SK-N-SH (cell line): ENCODE measurements around the gene B4GALT3. TPM values are rescaled to one million over a fixed set of nuclear protein-coding genes. Genes with fewer than 3 reads are reported as not detected.

Source experiments
- CTCF ChIA-PET: fragments of 300-600, 350-600 bp; formaldehyde crosslinking; extraction: SDS; loops from one replicate; lab custom pipeline; 2021; lab: Yijun Ruan, JAX
- POLR2A ChIA-PET: fragments of 350-600 bp; sonication (Branson Sonifier 250); formaldehyde crosslinking; extraction: SDS; loops from one replicate; lab custom pipeline; 2020; ENCODE audit warnings: antibody characterized with exemption, inconsistent platforms; lab: Yijun Ruan, JAX
- DNase-seq: peaks from one replicate; pipeline ENCODE4 v3.0.0; 2012
- H2AFZ ChIP-seq: fragments of 200-600 bp; sonication (generic); 2 replicates; pipeline ENCODE4 v1.8.1; 2016; ENCODE audit warnings: antibody characterized with exemption, mild to moderate bottlenecking, low read depth
- H3F3A ChIP-seq: fragments of 200-600 bp; sonication (generic); replicated peaks from 2 replicates; pipeline ENCODE3; 2016; ENCODE audit warnings: antibody characterized with exemption, mild to moderate bottlenecking; ENCODE audit not compliant: insufficient read depth
- H3K27ac ChIP-seq, 2 experiments: fragments of 200-500 bp in 1 of 2; fragments of 200-600 bp in 1 of 2; sonication (Bioruptor generic) in 1 of 2; sonication (generic), shearing (Covaris generic) in 1 of 2; 2 replicates each; pipeline versions ENCODE4 v1.5.1 to v1.6.1; 2014 to 2016; ENCODE audit warnings: low read depth in 2 of 2, inconsistent platforms in 1 of 2, low read length in 1 of 2, mild to moderate bottlenecking in 1 of 2, mixed read lengths in 1 of 2
- H3K27me3 ChIP-seq: fragments of 200-600 bp; sonication (generic), shearing (Covaris generic); 2 replicates; pipeline ENCODE4 v1.6.1; 2016; ENCODE audit warnings: mixed run types; ENCODE audit not compliant: insufficient read depth
- H3K36me3 ChIP-seq, 2 experiments: fragments of 200-500 bp in 1 of 2; fragments of 200-600 bp in 1 of 2; sonication (Bioruptor generic) in 1 of 2; sonication (generic) in 1 of 2; replicated peaks in 1 of 2; 2 replicates each; pipeline versions ENCODE3 to v1.5.1; 2014 to 2016; ENCODE audit warnings: low read length in 1 of 2, mild to moderate bottlenecking in 1 of 2; ENCODE audit not compliant: insufficient read depth in 2 of 2, control insufficient read depth in 1 of 2
- H3K4me1 ChIP-seq, 2 experiments: fragments of 200-500 bp in 1 of 2; fragments of 200-600 bp in 1 of 2; sonication (Bioruptor generic) in 1 of 2; sonication (generic), shearing (Covaris generic) in 1 of 2; 2 replicates each; pipeline versions ENCODE4 v1.5.1 to v1.6.1; 2014 to 2016; ENCODE audit warnings: low read depth in 1 of 2, low read length in 1 of 2, mixed run types in 1 of 2; ENCODE audit not compliant: insufficient read depth in 2 of 2, control insufficient read depth in 1 of 2
- H3K4me2 ChIP-seq: fragments of 200-600 bp; sonication (generic), shearing (Covaris generic); 2 replicates; pipeline ENCODE4 v1.6.1; 2017; ENCODE audit warnings: mixed run types
- H3K4me3 ChIP-seq, 2 experiments: fragments of 200-500 bp in 1 of 2; fragments of 200-600 bp in 1 of 2; sonication (Bioruptor generic) in 1 of 2; sonication (generic), shearing (Covaris generic) in 1 of 2; 2 replicates each; pipeline versions ENCODE4 v1.5.1 to v1.8.1; 2014 to 2016; ENCODE audit warnings: low read depth in 2 of 2, inconsistent platforms in 1 of 2, low read length in 1 of 2, mild to moderate bottlenecking in 1 of 2, mixed read lengths in 1 of 2, moderate library complexity in 1 of 2
- H3K79me2 ChIP-seq: fragments of 200-600 bp; sonication (generic); 2 replicates; pipeline ENCODE4 v1.8.1; 2017; ENCODE audit warnings: mild to moderate bottlenecking; ENCODE audit not compliant: insufficient read depth
- H3K9ac ChIP-seq: fragments of 200-600 bp; sonication (generic); 2 replicates; pipeline ENCODE4 v1.6.1; 2017; ENCODE audit warnings: mixed run types
- H3K9me2 ChIP-seq: fragments of 200-600 bp; sonication (generic); 2 replicates; pipeline ENCODE4 v1.6.1; 2017; ENCODE audit warnings: mixed run types
- H3K9me3 ChIP-seq: fragments of 200-600 bp; sonication (generic); 2 replicates; pipeline ENCODE4 v1.6.1; 2017; ENCODE audit warnings: mixed run types, mild to moderate bottlenecking, moderate library complexity
- H4K20me1 ChIP-seq: fragments of 200-600 bp; sonication (generic); 2 replicates; pipeline ENCODE4 v1.6.1; 2017; ENCODE audit warnings: mild to moderate bottlenecking, mixed run types; ENCODE audit not compliant: insufficient read depth
- CHD2 ChIP-seq: fragments of 150-350 bp; IDR thresholded peaks from 2 replicates; pipeline ENCODE4 v1.6.1; 2018; ENCODE audit warnings: low read length; ENCODE audit not compliant: partially characterized antibody
- EP300 ChIP-seq, 2 experiments: IDR thresholded peaks; 2 replicates each; pipeline versions ENCODE4 v1.4.0 to v1.6.1; 2012; ENCODE audit warnings: borderline replicate concordance in 1 of 2, low read depth in 1 of 2, low read length in 1 of 2
- FOXJ3 ChIP-seq: sonication (generic); formaldehyde crosslinking; IDR thresholded peaks from 2 replicates; pipeline ENCODE4 v1.5.1; 2020; ENCODE audit warnings: mild to moderate bottlenecking, missing genetic modification reagents
- GATA2 ChIP-seq: sonication (generic); formaldehyde crosslinking; IDR thresholded peaks from 2 replicates; pipeline ENCODE4 v1.5.0; 2020; ENCODE audit warnings: mild to moderate bottlenecking, missing genetic modification reagents
- IRF3 ChIP-seq: fragments of 150-350 bp; IDR thresholded peaks from 2 replicates; pipeline ENCODE4 v1.6.1; 2016; ENCODE audit warnings: mild to moderate bottlenecking, low read depth, low read length
- MXI1 ChIP-seq: IDR thresholded peaks from 2 replicates; pipeline ENCODE4 v1.6.1; 2012; ENCODE audit warnings: mild to moderate bottlenecking, low read depth, low read length, improper control_type of control experiment
- NFIC ChIP-seq: IDR thresholded peaks from 2 replicates; pipeline ENCODE4 v1.4.0; 2012; ENCODE audit warnings: borderline replicate concordance
- POLR2AphosphoS5 ChIP-seq: IDR thresholded peaks from 2 replicates; pipeline ENCODE4 v1.6.1; 2012; ENCODE audit warnings: low read depth, low read length
- RAD21 ChIP-seq: IDR thresholded peaks from 2 replicates; pipeline ENCODE4 v1.6.1; 2012; ENCODE audit warnings: mild to moderate bottlenecking, low read length
- RCOR1 ChIP-seq: fragments of 150-350 bp; IDR thresholded peaks from 2 replicates; pipeline ENCODE4 v1.6.1; 2017; ENCODE audit warnings: antibody characterized with exemption, low read length
- RXRA ChIP-seq: IDR thresholded peaks from 2 replicates; pipeline ENCODE4 v1.4.0; 2012; ENCODE audit warnings: low read depth, mild to moderate bottlenecking, borderline replicate concordance
- SMC3 ChIP-seq: IDR thresholded peaks from 2 replicates; pipeline ENCODE4 v1.6.1; 2012; ENCODE audit warnings: low read depth, low read length, improper control_type of control experiment
- TCF12 ChIP-seq: IDR thresholded peaks from 2 replicates; pipeline ENCODE4 v1.4.0; 2012
- WGBS: methylation state at CpG from one replicate; pipeline ENCODE4 v1.1.6; 2017; ENCODE audit warnings: low lambda C conversion rate; 5-methylcytosine and 5-hydroxymethylcytosine counted together
- polyA plus RNA-seq, 3 experiments: library from polyadenylated mRNA; depleted of rRNA; stranded (reverse); fragments of >200 nt; gene quantifications; 2 replicates each; pipeline ENCODE4 v1.2.3, GENCODE V29; 2012
- TF ChIP-seq, protein P1 (sequence below): IDR thresholded peaks from 2 replicates; pipeline ENCODE4 v1.4.0; 2012; ENCODE audit warnings: low read depth
- TF ChIP-seq, protein P2 (sequence below): IDR thresholded peaks from 2 replicates; pipeline ENCODE4 v1.6.1; 2012; ENCODE audit warnings: mild to moderate bottlenecking, low read depth, low read length, moderate library complexity

The B4GALT3 gene
- polyA plus RNA-seq, 1 of the 3 experiments (the other 2 are of a cell fraction): 56.5 TPM

DNA sequence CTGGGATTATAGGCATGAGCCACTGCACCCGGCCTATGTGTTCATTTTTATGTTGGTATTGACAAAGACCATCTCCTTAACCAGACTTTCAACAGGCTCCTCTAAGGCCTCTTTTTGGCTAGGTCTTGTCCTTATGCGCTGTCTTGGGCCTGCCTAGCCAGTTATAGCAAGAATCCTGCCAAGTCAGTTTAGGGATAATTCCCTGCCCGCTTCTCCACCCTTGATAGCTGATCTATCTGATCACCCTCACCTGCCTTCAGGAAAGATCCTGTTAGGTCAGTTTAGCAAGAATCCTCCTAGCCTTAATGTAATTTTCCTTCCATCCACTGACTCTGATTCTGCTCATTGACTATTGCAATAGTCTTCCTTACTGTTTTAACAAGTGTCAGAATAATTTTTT, 2.4 kb upstream of the B4GALT3 start:
- H3K9ac ChIP-seq: no peak overlapping the region
- ChIA-PET POLR2A (no interaction called here), CTCF (interaction anchor here (0.9 to 5.6 kb wide), 3 partner anchors 13 to 202 kb away, joined by 3 to 32 read pairs (median 5); no protein-coding TSS in a partner anchor)
- H2AFZ ChIP-seq: no peak overlapping the region
- DNase-seq: no peak
- no peaks in the 10 kb centered on the region for H4K20me1 ChIP-seq
- H3K79me2 ChIP-seq: peaks cover 17% of the 10 kb centered on the region
- H3K4me1 ChIP-seq: peaks cover 0 to 18% of the 10 kb centered on the region in 2 experiments; a peak in 1 of 4 replicates
- no peaks in the 10 kb centered on the region for H3K9me2 ChIP-seq
- WGBS: 91% methylated on average over 3 of the region's 3 CpGs
- H3K27me3 ChIP-seq: no peaks in the 10 kb centered on the region
- no peak overlapping the region for H3K4me3 ChIP-seq
- H3K9me3 ChIP-seq: no peaks in the 10 kb centered on the region
- H3F3A ChIP-seq: peaks cover 10% of the 10 kb centered on the region
- H3K36me3 ChIP-seq: peaks cover 6 to 11% of the 10 kb centered on the region in 2 experiments
- TF ChIP-seq, protein P1, sequence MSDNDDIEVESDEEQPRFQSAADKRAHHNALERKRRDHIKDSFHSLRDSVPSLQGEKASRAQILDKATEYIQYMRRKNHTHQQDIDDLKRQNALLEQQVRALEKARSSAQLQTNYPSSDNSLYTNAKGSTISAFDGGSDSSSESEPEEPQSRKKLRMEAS: no peak
- TF ChIP-seq TCF12: no peak
- no peak overlapping the region for H3K4me2 ChIP-seq
- no peak overlapping the region for H3K27ac ChIP-seq

GRCh38 chr1:161177936-161178244, 583 bp upstream of the B4GALT3 start:
- H4K20me1 ChIP-seq: no peaks in the 10 kb centered on the region
- peak overlapping the region; percentile 44 to 74; a peak in 3 of 4 replicates for H3K27ac ChIP-seq
- WGBS: 83% methylated on average over 9 of the region's 9 CpGs
- peak overlapping the region; percentile 87 for H2AFZ ChIP-seq
- ChIA-PET CTCF (interaction anchor here (1.0 to 4.1 kb wide), 3 partner anchors 12 to 16 kb away, joined by 3 to 29 read pairs (median 3); partner anchors contain the start of gene PPOX), POLR2A (no interaction called here)
- TF ChIP-seq SMC3 (no peak), CHD2 (no peak), RXRA (no peak), MXI1 (no peak), NFIC (no peak), FOXJ3 (no peak), POLR2AphosphoS5 (no peak)
- H3F3A ChIP-seq: peaks cover 5% of the 10 kb centered on the region
- peak overlapping the region; percentile 77; the same call in 1 of the 2 replicates for H3K9ac ChIP-seq
- H3K79me2 ChIP-seq: peaks cover 17% of the 10 kb centered on the region
- DNase-seq: no peak
- peak overlapping the region; percentile 98 for H3K4me2 ChIP-seq
- no peaks in the 10 kb centered on the region for H3K27me3 ChIP-seq
- peak overlapping the region; percentile 73; a peak in 2 of 4 replicates for H3K4me3 ChIP-seq
- H3K4me1 ChIP-seq: peaks cover 0 to 18% of the 10 kb centered on the region in 2 experiments; a peak in 1 of 4 replicates
- H3K9me3 ChIP-seq: no peaks in the 10 kb centered on the region
- H3K9me2 ChIP-seq: no peaks in the 10 kb centered on the region
- peaks cover 19 to 25% of the 10 kb centered on the region in 2 experiments for H3K36me3 ChIP-seq

DNA sequence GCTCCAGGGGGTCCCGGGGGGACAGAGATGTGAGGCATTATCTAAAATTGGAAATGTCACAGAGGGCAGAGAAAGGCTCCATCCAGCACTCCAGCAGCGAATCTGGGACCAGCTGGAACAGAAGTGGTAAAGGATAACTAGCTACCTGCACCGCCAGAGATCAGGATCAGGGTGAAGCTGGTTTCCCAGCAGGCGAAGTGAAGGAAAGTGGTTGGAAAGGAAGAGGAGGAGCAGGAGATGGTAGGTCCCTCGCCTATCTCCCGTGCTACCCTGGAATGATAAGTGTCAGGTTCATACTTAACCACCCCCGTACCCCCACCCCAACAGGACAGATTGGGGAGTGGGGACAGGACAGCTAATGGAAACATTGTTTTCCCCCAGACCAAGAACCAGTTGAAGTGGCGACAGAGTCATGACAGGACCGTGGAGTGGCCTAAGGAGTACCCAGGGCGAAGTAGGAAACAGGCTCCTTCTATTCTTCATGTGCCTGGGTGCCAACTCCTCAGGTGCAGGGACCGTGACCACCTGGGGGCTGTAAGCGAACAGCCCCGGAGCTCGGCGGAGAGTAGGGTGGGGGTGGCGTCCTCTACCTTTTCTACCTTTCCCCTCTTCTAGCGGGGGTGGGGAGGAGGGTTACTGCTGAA, 717 bp downstream of the B4GALT3 start:
- POLR2A ChIA-PET: interaction anchor here (1.4 kb wide), 1 partner anchor 11 kb away, joined by 11 read pairs; the partner anchor contains the start of gene PPOX

More for the DNA sequence above, 717 bp downstream of the B4GALT3 start:
- peaks cover 29 to 37% of the 10 kb centered on the region in 2 experiments for H3K36me3 ChIP-seq
- H2AFZ ChIP-seq: peak overlapping the region; percentile 87
- H3K4me1 ChIP-seq: peaks cover 0 to 18% of the 10 kb centered on the region in 2 experiments; a peak in 1 of 4 replicates
- peaks cover 5% of the 10 kb centered on the region for H3F3A ChIP-seq
- peak overlapping the region in 1 of 2 experiments; percentile 77; a peak in 1 of 4 replicates for H3K27ac ChIP-seq
- no peaks in the 10 kb centered on the region for H4K20me1 ChIP-seq
- H3K27me3 ChIP-seq: no peaks in the 10 kb centered on the region
- no peaks in the 10 kb centered on the region for H3K9me3 ChIP-seq
- peak overlapping the region; percentile 77 for H3K9ac ChIP-seq
- CTCF ChIA-PET: interaction anchor here (1.1 to 4.1 kb wide), 4 partner anchors 9 to 49 kb away, joined by 5 to 29 read pairs (median 5); partner anchors contain the start of genes NDUFS2, PPOX and TOMM40L
- TF ChIP-seq GATA2 (CRISPR knock-in tag) (no peak), RCOR1 (no peak), RAD21 (no peak), POLR2AphosphoS5 (no peak), IRF3 (no peak), EP300 (IDR thresholded peaks at IDR 0.05; ENCODE audit: borderline replicate concordance in 1 of 2, low read depth in 1 of 2, low read length in 1 of 2) (no peak)
- TF ChIP-seq, protein P2, sequence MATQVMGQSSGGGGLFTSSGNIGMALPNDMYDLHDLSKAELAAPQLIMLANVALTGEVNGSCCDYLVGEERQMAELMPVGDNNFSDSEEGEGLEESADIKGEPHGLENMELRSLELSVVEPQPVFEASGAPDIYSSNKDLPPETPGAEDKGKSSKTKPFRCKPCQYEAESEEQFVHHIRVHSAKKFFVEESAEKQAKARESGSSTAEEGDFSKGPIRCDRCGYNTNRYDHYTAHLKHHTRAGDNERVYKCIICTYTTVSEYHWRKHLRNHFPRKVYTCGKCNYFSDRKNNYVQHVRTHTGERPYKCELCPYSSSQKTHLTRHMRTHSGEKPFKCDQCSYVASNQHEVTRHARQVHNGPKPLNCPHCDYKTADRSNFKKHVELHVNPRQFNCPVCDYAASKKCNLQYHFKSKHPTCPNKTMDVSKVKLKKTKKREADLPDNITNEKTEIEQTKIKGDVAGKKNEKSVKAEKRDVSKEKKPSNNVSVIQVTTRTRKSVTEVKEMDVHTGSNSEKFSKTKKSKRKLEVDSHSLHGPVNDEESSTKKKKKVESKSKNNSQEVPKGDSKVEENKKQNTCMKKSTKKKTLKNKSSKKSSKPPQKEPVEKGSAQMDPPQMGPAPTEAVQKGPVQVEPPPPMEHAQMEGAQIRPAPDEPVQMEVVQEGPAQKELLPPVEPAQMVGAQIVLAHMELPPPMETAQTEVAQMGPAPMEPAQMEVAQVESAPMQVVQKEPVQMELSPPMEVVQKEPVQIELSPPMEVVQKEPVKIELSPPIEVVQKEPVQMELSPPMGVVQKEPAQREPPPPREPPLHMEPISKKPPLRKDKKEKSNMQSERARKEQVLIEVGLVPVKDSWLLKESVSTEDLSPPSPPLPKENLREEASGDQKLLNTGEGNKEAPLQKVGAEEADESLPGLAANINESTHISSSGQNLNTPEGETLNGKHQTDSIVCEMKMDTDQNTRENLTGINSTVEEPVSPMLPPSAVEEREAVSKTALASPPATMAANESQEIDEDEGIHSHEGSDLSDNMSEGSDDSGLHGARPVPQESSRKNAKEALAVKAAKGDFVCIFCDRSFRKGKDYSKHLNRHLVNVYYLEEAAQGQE: no peak
- DNase-seq: no peak
- WGBS: 13% methylated on average over 17 of the region's 17 CpGs
- H3K9me2 ChIP-seq: no peaks in the 10 kb centered on the region
- peak overlapping the region; percentile 98 for H3K4me2 ChIP-seq
- H3K4me3 ChIP-seq: peak overlapping the region; percentile 73
- H3K79me2 ChIP-seq: peaks cover 17% of the 10 kb centered on the region
